HUES64 (cell line): ENCODE measurements around the gene NELFCD.
"Not testable (repeated sequence)": the region's sequence is repeated elsewhere in the genome, so short reads cannot be mapped to it uniquely, and the experiment has no call there.

ENCODE experiments used
- H3K27ac ChIP-seq: 2 replicates; pipeline ENCODE4 v1.7.0; 2013; ENCODE audit warnings: low read depth, low read length, inconsistent platforms
- H3K27me3 ChIP-seq: 2 replicates; pipeline ENCODE4 v1.6.1; 2013; ENCODE audit warnings: mild to moderate bottlenecking, low read length; ENCODE audit not compliant: insufficient read depth
- H3K36me3 ChIP-seq: 2 replicates; pipeline ENCODE4 v1.6.1; 2013; ENCODE audit warnings: mild to moderate bottlenecking, low read length; ENCODE audit not compliant: insufficient read depth
- H3K4me1 ChIP-seq: 2 replicates; pipeline ENCODE4 v1.6.1; 2013; ENCODE audit warnings: mild to moderate bottlenecking, low read length, moderate library complexity; ENCODE audit not compliant: insufficient read depth
- H3K4me3 ChIP-seq: 2 replicates; pipeline ENCODE4 v1.5.1; 2013; ENCODE audit warnings: mild to moderate bottlenecking, low read length, moderate library complexity
- H3K9ac ChIP-seq: 2 replicates; pipeline ENCODE4 v1.6.1; 2013; ENCODE audit warnings: mild to moderate bottlenecking, low read depth, low read length
- H3K9me3 ChIP-seq: 2 replicates; pipeline ENCODE4 v1.6.1; 2013; ENCODE audit warnings: low read depth, low read length; ENCODE audit not compliant: insufficient read depth
- WGBS: fragments of 150-250, 120-280 bp; methylation state at CpG from one replicate; pipeline ENCODE4 v1.1.7; 2013; ENCODE audit warnings: missing lambda C conversion rate; 5-methylcytosine and 5-hydroxymethylcytosine counted together

NELFCD gene

DNA sequence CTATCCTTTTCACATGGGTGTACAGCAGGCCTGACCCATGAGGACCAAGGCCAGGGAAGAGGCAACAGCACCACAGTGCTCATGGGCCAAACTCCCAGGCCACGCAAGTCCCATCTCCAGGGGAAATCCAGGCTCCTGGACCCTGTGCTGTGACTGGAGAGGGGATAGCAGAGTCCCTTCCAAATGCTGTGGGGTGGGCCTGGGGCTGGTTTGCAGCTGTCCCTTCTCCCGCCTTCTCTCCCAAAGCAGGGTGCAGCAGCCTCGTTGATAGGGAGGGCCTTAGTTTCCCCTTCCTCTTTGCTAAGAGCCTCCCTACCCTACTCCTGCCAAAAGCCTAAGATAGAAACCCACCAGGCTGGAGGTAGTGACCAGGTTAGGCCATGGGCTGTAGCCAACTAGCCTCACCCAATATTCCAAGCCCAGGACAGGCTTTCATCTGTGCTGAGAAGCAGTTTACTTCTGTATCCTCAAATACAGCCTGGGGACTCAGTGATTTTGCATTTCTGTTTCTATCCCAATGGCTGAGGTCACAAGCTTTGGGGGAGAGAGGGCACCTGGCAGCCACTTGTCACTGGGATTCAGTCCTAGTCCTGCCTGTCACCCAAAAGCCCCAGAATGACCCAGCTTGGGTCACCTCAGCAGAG lies 24.6 kb downstream of the NELFCD start:
- Histone ChIP-seq H3K9ac (no peak overlapping the region), H3K27ac (no peak overlapping the region), H3K27me3 (peaks cover 28% of the 10 kb centered on the region), H3K4me1 (0 out of 2 replicates have a peak, but pooled peaks cover 4% of the 10 kb centered on the region), H3K4me3 (no peak overlapping the region), H3K9me3 (no peaks in the 10 kb centered on the region), H3K36me3 (no peaks in the 10 kb centered on the region)
- WGBS, result 92% methylated on average over 3 of the region's 3 CpGs

DNA sequence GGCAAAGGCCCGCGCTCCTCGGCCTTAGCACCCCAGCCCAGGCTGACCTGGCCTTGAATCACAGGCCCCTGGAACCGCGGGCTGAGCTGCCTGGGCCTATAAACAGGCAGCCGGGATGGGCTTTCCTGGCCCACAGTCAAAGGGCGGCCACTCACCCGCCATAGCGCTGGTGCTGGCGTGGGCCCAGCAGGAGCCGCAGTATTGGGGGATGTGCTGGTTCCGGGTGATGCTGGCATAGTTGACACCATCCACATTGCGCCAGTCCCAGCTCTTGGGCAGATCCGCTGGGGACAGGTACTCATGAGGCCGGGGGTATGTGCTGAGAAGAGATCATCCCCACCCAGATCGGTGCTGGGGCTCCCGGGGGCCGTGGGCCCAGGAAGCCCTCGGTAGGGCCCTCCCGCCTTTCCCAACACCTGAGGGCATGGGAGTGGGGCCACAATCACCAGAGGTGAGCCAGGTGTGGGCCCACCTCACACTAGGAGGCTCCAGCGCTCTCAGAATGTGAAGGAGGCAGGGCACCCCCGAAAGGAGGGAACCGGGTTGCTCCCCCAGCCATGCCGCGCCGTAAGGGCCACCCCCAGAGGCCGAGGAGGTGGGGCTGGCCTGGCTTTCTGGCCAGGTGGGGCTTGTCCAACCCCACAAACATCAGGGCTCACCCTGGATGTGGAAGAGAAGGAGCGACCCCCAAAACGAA lies 25.3 kb downstream of the NELFCD start:
- H3K9me3 ChIP-seq, result no peaks in the 10 kb centered on the region
- H3K4me3 ChIP-seq, result peak overlapping the region; percentile 63
- peak overlapping the region; percentile 71 for H3K9ac ChIP-seq
- H3K27me3 ChIP-seq, result peaks cover 28% of the 10 kb centered on the region
- peaks cover 6% of the 10 kb centered on the region; the same call in 1 of the 2 replicates for H3K4me1 ChIP-seq
- no peak overlapping the region for H3K27ac ChIP-seq
- H3K36me3 ChIP-seq, result no peaks in the 10 kb centered on the region
- 76% methylated on average over 29 of the region's 29 CpGs for WGBS

DNA sequence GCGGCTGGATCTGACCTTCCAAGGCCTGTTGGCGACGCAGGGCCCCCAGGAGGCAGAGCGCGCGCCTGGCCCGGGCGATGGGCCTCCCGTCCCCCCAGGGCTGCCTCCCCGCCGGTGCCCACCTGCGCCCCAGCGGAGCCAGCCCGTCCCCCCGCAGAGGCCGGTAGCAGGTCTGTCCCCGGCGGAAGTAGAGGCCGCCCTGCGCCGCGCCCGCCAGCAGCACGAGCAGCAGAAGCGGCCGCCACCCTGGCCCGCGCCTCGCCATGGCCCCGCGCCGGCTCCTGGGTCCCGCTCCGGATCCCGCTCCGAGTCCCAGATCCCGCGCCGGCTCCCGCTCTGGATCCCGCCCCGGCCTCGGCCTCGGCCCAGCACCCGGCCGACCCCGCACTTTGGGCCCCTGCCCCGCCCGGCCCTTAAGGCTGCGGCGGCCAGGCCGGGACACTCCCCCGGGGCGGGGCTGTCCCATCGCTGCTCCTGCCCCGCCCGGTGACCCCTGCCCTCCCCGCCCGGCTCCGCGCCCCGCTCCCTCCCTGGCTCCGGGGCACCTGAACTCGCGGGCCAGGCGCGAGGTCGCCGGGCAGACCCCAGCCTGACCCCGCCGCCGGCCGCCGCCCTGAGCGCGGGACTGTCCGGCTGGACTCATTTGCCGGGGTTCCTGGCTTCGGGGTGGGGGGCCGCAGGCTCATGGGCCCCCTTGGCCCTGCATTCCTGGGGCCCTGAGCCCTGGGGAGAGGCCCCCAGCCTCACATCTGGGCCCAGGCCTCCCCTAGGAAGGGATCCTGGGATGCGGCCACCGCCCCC lies 26.0 kb downstream of the NELFCD start, which contains the start of gene CTSZ:
Gene CTSZ (minus strand): TSS at position 391 of the 801 bp plus-strand sequence. CDS start 126 bp downstream, at position 265.
- Histone ChIP-seq H3K9ac (peak within 1 kb of the TSS; percentile 71), H3K4me3 (peak within 1 kb of the TSS; percentile 63), H3K27ac (no peak within 1 kb of the TSS), H3K27me3 (peaks cover 28% of the 10 kb centered on the region), H3K36me3 (no peaks in the 10 kb centered on the region), H3K9me3 (no peaks in the 10 kb centered on the region), H3K4me1 (peaks cover 6% of the 10 kb centered on the region; the same call in 1 of the 2 replicates)
- WGBS, result 7% methylated on average over 82 of the region's 82 CpGs

DNA sequence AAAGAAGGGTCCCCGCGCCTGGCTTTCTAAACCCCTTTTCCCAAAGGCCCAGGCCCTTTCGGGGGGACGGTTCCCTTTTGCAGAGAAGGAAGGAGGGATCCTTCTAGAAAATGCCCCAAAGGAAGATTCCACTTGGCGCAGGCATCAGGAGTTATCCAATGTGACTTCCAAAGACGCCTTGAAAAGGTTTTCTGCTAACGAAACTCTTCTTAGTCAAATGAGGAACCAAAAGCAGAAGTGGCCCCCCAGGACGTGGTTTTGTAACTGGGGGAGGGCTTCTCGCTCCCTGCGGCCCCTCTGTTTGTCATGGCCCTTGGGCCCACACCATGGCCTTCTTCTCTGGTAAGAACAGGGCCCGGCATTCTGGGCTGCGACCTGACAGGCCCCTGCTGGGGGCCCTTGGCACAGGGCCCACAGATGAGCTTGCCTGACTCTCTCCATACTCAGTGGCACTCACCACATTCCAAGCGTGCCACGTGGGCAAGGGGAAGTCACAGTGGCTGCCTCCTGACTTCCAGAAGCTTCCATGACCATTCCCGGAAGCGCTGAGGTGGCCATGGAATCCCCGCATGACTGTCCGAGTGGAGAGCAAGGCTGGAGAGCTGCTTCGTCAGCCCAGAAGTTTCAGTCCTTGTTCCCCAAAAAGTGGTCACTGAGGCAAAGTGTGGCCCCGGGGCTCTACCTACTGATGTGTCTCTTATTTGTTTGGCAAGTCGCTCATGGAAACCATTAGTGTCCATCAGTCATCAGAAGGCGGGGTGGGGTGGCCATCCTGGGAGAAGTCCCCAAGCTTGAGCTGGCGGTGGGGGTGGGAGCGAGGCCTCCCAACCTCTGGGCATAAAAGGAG lies 26.8 kb downstream of the NELFCD start:
- no peaks in the 10 kb centered on the region for H3K36me3 ChIP-seq
- WGBS, result 85% methylated on average over 24 of the region's 24 CpGs
- peak overlapping the region; percentile 71 for H3K9ac ChIP-seq
- H3K9me3 ChIP-seq, result no peaks in the 10 kb centered on the region
- peaks cover 6% of the 10 kb centered on the region; the same call in 1 of the 2 replicates for H3K4me1 ChIP-seq
- H3K27me3 ChIP-seq, result peaks cover 28% of the 10 kb centered on the region
- peak overlapping the region; percentile 63 for H3K4me3 ChIP-seq
- H3K27ac ChIP-seq, result no peak overlapping the region

GRCh38 chr20:59008715-59009336 lies 27.8 kb downstream of the NELFCD start:
- Histone ChIP-seq H3K9me3 (no peaks in the 10 kb centered on the region), H3K4me3 (no peak overlapping the region), H3K27me3 (peaks cover 28% of the 10 kb centered on the region), H3K27ac (no peak overlapping the region), H3K36me3 (no peaks in the 10 kb centered on the region), H3K9ac (no peak overlapping the region), H3K4me1 (peaks cover 6% of the 10 kb centered on the region; the same call in 1 of the 2 replicates)
- WGBS, result 90% methylated on average over 6 of the region's 8 CpGs

- no peak overlapping the region for H3K27ac ChIP-seq
- no peaks in the 10 kb centered on the region for H3K36me3 ChIP-seq
- WGBS, result 88% methylated on average over 8 of the region's 8 CpGs
- no peaks in the 10 kb centered on the region for H3K9me3 ChIP-seq
- no peak overlapping the region for H3K9ac ChIP-seq
- H3K27me3 ChIP-seq, result peaks cover 28% of the 10 kb centered on the region
- H3K4me3 ChIP-seq, result no peak overlapping the region
- H3K4me1 ChIP-seq, result peaks cover 6% of the 10 kb centered on the region; the same call in 1 of the 2 replicates
Measured at GRCh38 chr20:59010321-59010994, 29.4 kb downstream of the NELFCD start.

DNA sequence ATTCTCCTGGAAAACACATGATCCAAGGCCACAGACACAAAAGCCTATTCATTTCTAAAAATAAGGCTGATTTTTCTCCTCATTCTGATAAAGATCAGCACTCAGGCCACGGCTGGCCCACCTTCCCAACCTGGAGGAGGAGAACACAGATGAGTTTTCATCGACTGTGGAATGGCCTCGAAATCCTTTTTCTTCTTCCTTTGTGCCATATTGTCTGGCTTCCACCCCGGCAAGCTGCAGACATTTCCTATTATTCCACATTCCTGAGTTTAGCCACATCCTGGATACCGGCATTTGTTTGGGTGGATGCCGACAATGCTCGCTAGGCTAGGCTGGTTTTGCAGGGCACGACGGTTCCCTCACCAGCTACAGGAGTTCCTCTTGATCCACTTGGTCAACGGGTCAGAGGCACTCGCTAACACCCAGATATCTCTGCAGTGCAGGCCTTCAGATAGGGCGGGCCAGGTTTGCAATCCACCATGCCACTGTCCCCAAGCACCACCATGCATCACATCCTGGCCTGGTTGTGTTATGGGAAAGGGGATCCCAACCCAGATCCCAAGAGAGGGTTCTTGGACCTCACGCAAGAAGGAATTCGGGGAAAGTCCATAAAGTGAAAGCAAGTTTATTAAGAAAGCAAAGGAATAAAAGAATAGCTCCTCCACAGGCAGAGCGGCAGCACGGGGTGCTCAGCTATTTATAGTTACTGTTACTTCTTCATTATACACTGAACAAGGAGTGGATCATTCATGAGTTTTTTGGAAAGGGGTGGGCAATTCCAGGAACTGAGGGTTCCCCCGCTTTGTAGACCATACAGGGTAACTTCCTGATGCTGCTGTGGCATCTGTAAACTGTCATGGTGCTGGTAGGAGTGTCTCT lies 30.2 kb downstream of the NELFCD start:
- H3K4me3 ChIP-seq, result no peak overlapping the region
- H3K27me3 ChIP-seq, result peaks cover 23% of the 10 kb centered on the region
- WGBS, result 89% methylated on average over 17 of the region's 17 CpGs
- H3K9ac ChIP-seq, result no peak overlapping the region
- peaks cover 6% of the 10 kb centered on the region; the same call in 1 of the 2 replicates for H3K4me1 ChIP-seq
- H3K36me3 ChIP-seq, result no peaks in the 10 kb centered on the region
- no peaks in the 10 kb centered on the region for H3K9me3 ChIP-seq
- H3K27ac ChIP-seq, result no peak overlapping the region

DNA sequence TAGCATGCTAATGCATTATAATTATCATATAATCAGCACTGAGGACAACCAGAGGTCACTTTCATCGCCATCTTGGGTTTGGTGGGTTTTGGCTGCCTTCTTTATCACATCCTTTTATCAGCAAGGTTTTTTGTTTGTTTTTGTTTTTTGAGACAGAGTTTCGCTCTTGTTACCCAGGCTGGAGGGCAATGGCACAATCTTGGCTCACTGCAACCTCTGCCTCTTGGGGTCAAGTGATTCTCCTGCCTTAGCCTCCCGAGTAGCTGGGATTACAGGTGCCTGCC lies 30.8 kb downstream of the NELFCD start:
- H3K9ac ChIP-seq, H3K27ac ChIP-seq, H3K4me1 ChIP-seq, H3K36me3 ChIP-seq, H3K9me3 ChIP-seq, H3K4me3 ChIP-seq: not testable (repeated sequence)
- peaks cover 17% of the 10 kb centered on the region for H3K27me3 ChIP-seq
- 93% methylated on average over 2 of the region's 3 CpGs for WGBS

DNA sequence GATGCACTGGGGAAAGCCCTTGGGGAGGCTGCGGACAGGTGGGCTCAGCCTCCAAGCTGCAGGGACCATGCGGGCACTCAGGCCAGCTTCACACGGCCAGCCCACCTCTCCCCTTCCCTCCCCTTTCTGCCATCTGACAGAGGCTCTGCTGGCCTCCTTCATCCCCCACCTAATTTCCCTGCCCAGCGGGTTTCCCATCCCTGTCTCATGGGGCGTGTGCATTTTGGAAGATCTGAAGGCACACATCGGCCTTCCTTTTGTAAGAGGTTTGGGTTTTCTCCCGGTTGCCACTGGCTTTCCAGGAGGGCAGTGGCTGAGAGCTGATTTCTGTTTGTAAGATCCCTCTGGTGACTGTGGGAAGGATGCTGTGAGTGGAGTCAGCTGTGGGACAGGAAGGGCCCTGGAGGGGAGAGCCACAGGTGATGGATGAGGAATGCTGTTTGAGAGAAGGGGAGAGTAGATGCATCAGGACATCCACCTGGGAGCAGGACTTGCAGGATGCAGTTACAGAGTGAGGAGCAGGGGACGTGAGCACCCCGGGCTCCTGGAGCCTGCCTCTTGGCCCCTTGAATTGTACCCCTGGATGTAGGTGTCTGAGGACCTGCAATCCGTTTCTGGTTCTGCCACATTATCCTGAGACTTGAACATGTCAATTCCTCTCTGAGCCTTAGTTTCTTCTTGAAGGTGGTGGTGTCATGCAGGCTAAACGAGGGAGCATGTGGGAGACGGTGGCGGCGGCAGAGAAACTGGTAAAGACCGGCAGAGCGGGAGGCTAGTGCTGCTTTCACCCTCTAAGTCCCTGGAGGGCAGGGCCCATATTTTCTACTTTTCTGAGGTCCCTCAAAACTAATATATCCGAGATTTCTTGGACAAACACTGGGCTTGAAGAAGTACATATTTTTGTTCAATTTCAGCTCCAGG lies 32.2 kb downstream of the NELFCD start:
- Histone ChIP-seq H3K36me3 (no peaks in the 10 kb centered on the region), H3K27ac (no peak overlapping the region), H3K4me1 (peaks cover 6% of the 10 kb centered on the region; the same call in 1 of the 2 replicates), H3K9ac (no peak overlapping the region), H3K9me3 (no peaks in the 10 kb centered on the region), H3K27me3 (peaks cover 7% of the 10 kb centered on the region), H3K4me3 (no peak overlapping the region)
- WGBS, result 87% methylated on average over 17 of the region's 17 CpGs
